HepG2 (cell line): ENCODE results near the gene RBSN. TPM values are rescaled to one million over a fixed set of nuclear protein-coding genes. Genes with fewer than 3 reads are reported as not detected.

Experiments used
- AFF4 ChIP-seq: sonication (generic); formaldehyde crosslinking; IDR thresholded peaks from 2 replicates; pipeline ENCODE4 v1.4.0; 2020; ENCODE audit warnings: missing genetic modification reagents
- AHDC1 ChIP-seq: sonication (generic); formaldehyde crosslinking; IDR thresholded peaks from 2 replicates; pipeline ENCODE4 v1.5.1; 2020; ENCODE audit warnings: mild to moderate bottlenecking, missing genetic modification reagents, borderline replicate concordance
- BATF2 ChIP-seq: sonication (generic); formaldehyde crosslinking; IDR thresholded peaks from 2 replicates; pipeline ENCODE4 v1.8.0; 2022; ENCODE audit warnings: mild to moderate bottlenecking, missing genetic modification reagents, moderate library complexity
- GTF3A ChIP-seq: sonication (generic); formaldehyde crosslinking; conservative IDR thresholded peaks from 2 replicates; pipeline ENCODE4 v1.4.0; 2020; ENCODE audit warnings: mild to moderate bottlenecking, missing genetic modification reagents
- HMGA1 ChIP-seq: sonication (generic); formaldehyde crosslinking; conservative IDR thresholded peaks from 2 replicates; pipeline ENCODE4 v1.4.0; 2020; ENCODE audit warnings: missing genetic modification reagents
- REXO4 ChIP-seq: sonication (generic); formaldehyde crosslinking; IDR thresholded peaks from 2 replicates; pipeline ENCODE4 v1.8.0; 2022; ENCODE audit warnings: missing genetic modification reagents, mild to moderate bottlenecking, borderline replicate concordance
- SIX4 ChIP-seq: sonication (generic); formaldehyde crosslinking; IDR thresholded peaks from 2 replicates; pipeline ENCODE4 v1.4.0; 2020; ENCODE audit warnings: missing genetic modification reagents
- ZNF143 ChIP-seq: sonication (generic); formaldehyde crosslinking; IDR thresholded peaks from 2 replicates; pipeline ENCODE4 v1.4.0; 2020; ENCODE audit warnings: missing genetic modification reagents
- ZNF484 ChIP-seq: sonication (generic); formaldehyde crosslinking; IDR thresholded peaks from 2 replicates; pipeline ENCODE4 v1.5.1; 2020; ENCODE audit warnings: mild to moderate bottlenecking, low read depth, missing genetic modification reagents, borderline replicate concordance
- ZNF512B ChIP-seq: sonication (generic); formaldehyde crosslinking; IDR thresholded peaks from 2 replicates; pipeline ENCODE4 v1.5.1; 2020; ENCODE audit warnings: missing genetic modification reagents, mild to moderate bottlenecking, borderline replicate concordance
- ZNF710 ChIP-seq: sonication (generic); formaldehyde crosslinking; IDR thresholded peaks from 2 replicates; pipeline ENCODE4 v1.5.0; 2020; ENCODE audit warnings: mild to moderate bottlenecking, missing genetic modification reagents, borderline replicate concordance
- polyA plus RNA-seq, 8 experiments: library from polyadenylated mRNA; depleted of rRNA in 3 of 8; stranded (reverse) in 7 of 8; unstranded in 1 of 8; fragments of >200 nt; fragmentation: Illumina TruSeq in 4 of 8; extraction: Trizol in 4 of 8; gene quantifications; 2 replicates each; pipeline versions ENCODE4 v1.2.1 to v1.2.3, GENCODE V29; 2011 to 2016; ENCODE audit warnings: low read depth in 4 of 8, missing spikeins in 1 of 8, mixed read lengths in 1 of 8; ENCODE audit not compliant: insufficient read depth in 1 of 8
- total RNA-seq, 5 experiments: library from RNA; depleted of rRNA; stranded (reverse); fragments of >200 nt; fragmentation: Illumina TruSeq; extraction: Trizol; gene quantifications; 2 replicates each; pipeline ENCODE4 v1.2.3, GENCODE V29; 2016; ENCODE audit warnings: low read depth in 1 of 5

Gene RBSN
- total and polyA plus RNA-seq, 2 of the 13 experiments (the other 11 are each of a cell fraction or from before 2014, with no cell fraction given): 7.9 to 11.8 TPM

GRCh38 chr3:15064835-15065549, 34.0 kb downstream of the RBSN start, which contains the start of gene MRPS25 (continued):
- TF ChIP-seq ZNF710 (CRISPR knock-in tag): peak; percentile 58; the same call in 1 of the 2 replicates
- TF ChIP-seq HMGA1: no peak
- no peak for TF ChIP-seq SIX4 (CRISPR knock-in tag)
- TF ChIP-seq ZNF484: no peak
- no peak for TF ChIP-seq REXO4 (CRISPR knock-in tag)
- TF ChIP-seq ZNF512B (CRISPR knock-in tag): 0 out of 2 replicates have a peak, but pooled peaks have one; percentile 64
- no peak for TF ChIP-seq AHDC1 (CRISPR knock-in tag)
- TF ChIP-seq GTF3A (CRISPR knock-in tag): no peak
- no peak for TF ChIP-seq AFF4 (CRISPR knock-in tag)
- TF ChIP-seq BATF2 (CRISPR knock-in tag): peak; percentile 76; the same call in 1 of the 2 replicates
- peak; percentile 100 for TF ChIP-seq ZNF143
